Placental pericyte (primary cell): ENCODE results near the gene OR6C1. TPM values are rescaled to one million over a fixed set of nuclear protein-coding genes. Genes with fewer than 3 reads are reported as not detected.

ENCODE experiments used
- total RNA-seq: library from RNA; depleted of rRNA; stranded (reverse); fragments of >200 nt; gene quantifications from 2 replicates; pipeline ENCODE4 v1.2.3, GENCODE V29; 2012

The OR6C1 gene
- not detected in 2 replicates for total RNA-seq

DNA sequence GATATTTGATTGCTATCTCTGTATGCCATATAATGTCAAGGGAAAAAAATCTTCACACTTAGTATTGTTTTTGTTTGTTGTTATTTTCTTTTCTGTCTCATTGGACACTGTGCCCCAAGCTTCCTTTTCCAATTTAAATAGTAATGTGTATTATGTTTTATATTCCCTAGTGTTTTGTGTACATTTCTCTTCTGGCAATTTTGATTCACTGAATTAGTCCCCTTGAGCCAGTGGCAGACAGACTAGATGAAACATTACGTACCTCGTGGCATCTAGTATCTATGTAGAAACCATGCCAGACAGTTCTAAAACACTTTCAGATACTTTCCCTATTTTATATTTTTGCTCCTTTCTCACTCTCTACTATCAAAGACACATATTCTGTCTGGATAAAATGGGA, at the start of gene OR6C1:
Gene OR6C1, plus strand, starts transcription at position 301 of the 400 bp plus-strand sequence. CDS start 6,257 bp downstream, outside the sequence.

GRCh38 chr12:55296469-55296868, 17.7 kb upstream of the OR6C1 start, which contains the start of gene OR6C6:
OR6C6 (minus strand) TSS chr12:55296569; CDS start chr12:55295232, 1,337 bp downstream.

DNA sequence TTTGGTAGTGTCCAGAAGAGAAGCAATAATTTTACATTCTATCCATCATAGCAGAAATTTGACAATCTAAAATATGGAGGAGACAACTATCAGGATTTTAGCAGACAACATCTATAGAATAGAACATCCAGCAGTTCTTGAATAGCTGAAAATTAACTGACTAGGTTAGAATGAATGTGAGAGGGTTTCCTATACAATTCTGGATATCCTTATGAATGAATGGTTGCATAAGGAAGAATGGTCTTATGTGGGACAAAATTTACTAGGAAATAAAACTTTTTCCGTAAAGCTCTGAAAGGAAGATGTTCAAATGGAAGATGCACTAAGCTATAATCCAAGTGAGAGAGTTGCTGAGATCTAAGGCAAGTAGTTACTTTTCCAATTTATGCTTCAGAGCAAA, 16.3 kb downstream of the OR6C1 start, which contains the start of gene OR6C3:
Gene OR6C3, plus strand, starts transcription at position 301 of the 400 bp plus-strand sequence. CDS start 955 bp downstream, outside the sequence.

GRCh38 chr12:55362675-55363074, 48.5 kb downstream of the OR6C1 start, which contains the start of gene OR6C75:
OR6C75 (plus strand) TSS chr12:55362975; CDS start chr12:55365111, 2,136 bp downstream.

Other genes with a start within 250 kb of the OR6C1 start
- not detected in 2 replicates for gene OR9K2, start 187.9 kb upstream of the OR6C1 start, total RNA-seq
- not detected in 2 replicates for gene OR10A7, start 93.3 kb upstream of the OR6C1 start, total RNA-seq
- gene OR6C74, start 69.7 kb upstream of the OR6C1 start, total RNA-seq, result not detected in 2 replicates
- gene OR6C6, start 17.8 kb upstream of the OR6C1 start, total RNA-seq, result not detected in 2 replicates
- not detected in 2 replicates for gene OR6C3, start 16.4 kb downstream of the OR6C1 start, total RNA-seq
- not detected in 2 replicates for gene OR6C75, start 48.6 kb downstream of the OR6C1 start, total RNA-seq
- not detected in 2 replicates for gene OR6C65, start 86.2 kb downstream of the OR6C1 start, total RNA-seq
- not detected in 2 replicates for gene OR6C76, start 111.9 kb downstream of the OR6C1 start, total RNA-seq
- not detected in 2 replicates for gene OR6C2, start 129.7 kb downstream of the OR6C1 start, total RNA-seq
- not detected in 2 replicates for gene OR6C70, start 155.8 kb downstream of the OR6C1 start, total RNA-seq
- not detected in 2 replicates for gene OR6C68, start 178.0 kb downstream of the OR6C1 start, total RNA-seq
- gene OR6C4, start 235.3 kb downstream of the OR6C1 start, total RNA-seq, result not detected in 2 replicates